ENCODE measurements around the gene S1PR1.
"Not testable (repeated sequence)": the region's sequence is repeated elsewhere in the genome, so short reads cannot be mapped to it uniquely, and the experiment has no call there.

S1PR1 gene

GRCh38 chr1:101220906-101221305 lies 15.9 kb upstream of the S1PR1 start:
- no peak for DNase-seq

- DNase-seq = no peak
These were observed 14.8 kb upstream of the S1PR1 start for GRCh38 chr1:101221945-101222429.

GRCh38 chr1:101227837-101228236 lies 9.0 kb upstream of the S1PR1 start:
- DNase-seq = no peak

GRCh38 chr1:101228424-101229134 lies 8.2 kb upstream of the S1PR1 start:
- DNase-seq = no peak

- DNase-seq = not testable (repeated sequence)
These were observed 4.6 kb upstream of the S1PR1 start for GRCh38 chr1:101232182-101232581.

GRCh38 chr1:101233495-101233894 lies 3.3 kb upstream of the S1PR1 start:
- no peak for DNase-seq

- no peak for DNase-seq
These were observed 1.6 kb upstream of the S1PR1 start for GRCh38 chr1:101235216-101235695.

- DNase-seq = no peak
These were observed 913 bp upstream of the S1PR1 start for GRCh38 chr1:101235696-101236515.

- no peak for DNase-seq
These were observed 514 bp downstream of the S1PR1 start for GRCh38 chr1:101237229-101237837.

- DNase-seq = no peak
These were observed 1.3 kb downstream of the S1PR1 start for GRCh38 chr1:101238031-101238628.

GRCh38 chr1:101238681-101239094 lies 1.9 kb downstream of the S1PR1 start:
- peak; percentile 74 for DNase-seq

- no peak for DNase-seq
These were observed 2.5 kb downstream of the S1PR1 start for GRCh38 chr1:101239095-101240040.

GRCh38 chr1:101240041-101240430 lies 3.2 kb downstream of the S1PR1 start:
- DNase-seq = no peak

GRCh38 chr1:101241485-101242225 lies 4.8 kb downstream of the S1PR1 start:
- no peak for DNase-seq

GRCh38 chr1:101242324-101243050 lies 5.7 kb downstream of the S1PR1 start:
- no peak for DNase-seq

- no peak for DNase-seq
These were observed 6.9 kb downstream of the S1PR1 start for GRCh38 chr1:101243751-101244150.

- DNase-seq = no peak
These were observed 8.0 kb downstream of the S1PR1 start for GRCh38 chr1:101244842-101245241.

GRCh38 chr1:101245246-101245927 lies 8.6 kb downstream of the S1PR1 start:
- DNase-seq = no peak

GRCh38 chr1:101247404-101248287 lies 10.8 kb downstream of the S1PR1 start:
- no peak for DNase-seq
